GM12878 (cell line): Measurements from ENCODE around the gene ZCCHC8. TPM values are rescaled to one million over a fixed set of nuclear protein-coding genes. Genes with fewer than 3 reads are reported as not detected.

Experiments used
- ATAC-seq: fragments of 200-7000 bp; cut with Tn5 transposase; 3 replicates; pipeline ENCODE4 v1.9.1; 2020; ENCODE audit warnings: mild to moderate bottlenecking, moderate library complexity
- BruUV-seq: library from RNA; stranded (reverse); fragments of 400-500 nt; replicated peaks from 2 replicates; lab custom pipeline; 2021; lab: Mats Ljungman, UMichigan
- CTCF ChIA-PET: fragments of 300-600 bp; sonication (Branson Sonifier 250); formaldehyde crosslinking; extraction: SDS; loops from one replicate; lab custom pipeline; 2021; ENCODE audit warnings: inconsistent platforms; lab: Yijun Ruan, JAX
- POLR2A ChIA-PET: fragments of 350-600 bp; formaldehyde crosslinking; extraction: SDS; loops from one replicate; lab custom pipeline; 2021; ENCODE audit warnings: inconsistent platforms; lab: Charles Lee
- RAD21 ChIA-PET: fragments of 300-600 bp; sonication (Branson Sonifier 250); formaldehyde crosslinking; loops from one replicate; lab custom pipeline; 2023; ENCODE audit warnings: antibody characterized with exemption; ENCODE audit not compliant: unreplicated experiment; lab: Charles Lee
- SMC1A ChIA-PET: fragments of 300-600 bp; sonication (Branson Sonifier 250); formaldehyde crosslinking; loops from one replicate; lab custom pipeline; 2023; ENCODE audit not compliant: unreplicated experiment, uncharacterized antibody; lab: Charles Lee
- DNase-seq: peaks from one replicate; pipeline ENCODE4 v3.0.0-alpha.2; 2011; ENCODE audit warnings: low read depth, low spot score
- FAIRE-seq: peaks from 3 replicates; lab custom pipeline; 2011; peaks lifted over from hg19 to GRCh38; lab: Jason Lieb, UNC
- H2AFZ ChIP-seq: 2 replicates; pipeline ENCODE4 v1.6.0; 2011; ENCODE audit warnings: low read depth, low read length, control low read depth; ENCODE audit not compliant: control insufficient read depth
- H3K27ac ChIP-seq: 2 replicates; pipeline ENCODE4 v1.5.1; 2011; ENCODE audit warnings: control low read depth; ENCODE audit not compliant: control insufficient read depth, insufficient read depth
- H3K27me3 ChIP-seq, 2 experiments: replicated peaks in 1 of 2; 2 replicates each; pipeline versions ENCODE4 v1.6.0 to v1.6.1; 2011; ENCODE audit warnings: low read length in 1 of 2; ENCODE audit not compliant: control insufficient read depth in 2 of 2, insufficient read depth in 2 of 2
- H3K36me3 ChIP-seq, 2 experiments: 2 replicates each; pipeline ENCODE4 v1.5.1; 2011; ENCODE audit warnings: low read length in 1 of 2; ENCODE audit not compliant: control insufficient read depth in 2 of 2, insufficient read depth in 2 of 2
- H3K4me1 ChIP-seq: 2 replicates; pipeline ENCODE4 v1.6.1; 2011; ENCODE audit warnings: mild to moderate bottlenecking, low read length, moderate library complexity, mixed read lengths; ENCODE audit not compliant: control insufficient read depth, insufficient read depth
- H3K4me2 ChIP-seq: 2 replicates; pipeline ENCODE4 v1.6.0; 2011; ENCODE audit warnings: control low read depth; ENCODE audit not compliant: control insufficient read depth, insufficient read depth
- H3K4me3 ChIP-seq: fragments of 200-600 bp; sonication (generic); 2 replicates; pipeline ENCODE4 v1.5.1; 2016
- H3K79me2 ChIP-seq: 2 replicates; pipeline ENCODE4 v1.6.0; 2011; ENCODE audit warnings: low read length; ENCODE audit not compliant: control insufficient read depth, insufficient read depth
- H3K9ac ChIP-seq: 2 replicates; pipeline ENCODE4 v1.8.0; 2011; ENCODE audit warnings: low read length, control low read depth, mixed read lengths; ENCODE audit not compliant: control insufficient read depth, insufficient read depth
- H3K9me3 ChIP-seq: replicated peaks from 3 replicates; pipeline ENCODE4 v1.5.1; 2011; ENCODE audit warnings: mild to moderate bottlenecking, low read length; ENCODE audit not compliant: control insufficient read depth, insufficient read depth
- H4K20me1 ChIP-seq: 2 replicates; pipeline ENCODE4 v1.6.0; 2011; ENCODE audit not compliant: control insufficient read depth, insufficient read depth
- KDM1A ChIP-seq: fragments of 200-600 bp; sonication (generic); IDR thresholded peaks from 2 replicates; pipeline ENCODE4 v1.6.1; 2016; ENCODE audit warnings: borderline replicate concordance
- RFX5 ChIP-seq: IDR thresholded peaks from 2 replicates; pipeline ENCODE4 v1.6.1; 2011; ENCODE audit warnings: low read depth, low read length, improper control_type of control experiment
- SMAD1 ChIP-seq: fragments of 450-650 bp; IDR thresholded peaks from 2 replicates; pipeline ENCODE4 v1.6.1; 2018; ENCODE audit warnings: mild to moderate bottlenecking, low read depth; ENCODE audit not compliant: partially characterized antibody
- ZNF384 ChIP-seq: IDR thresholded peaks from 2 replicates; pipeline ENCODE4 v1.6.1; 2012; ENCODE audit warnings: low read depth, mild to moderate bottlenecking, low read length, improper control_type of control experiment, borderline replicate concordance
- ZZZ3 ChIP-seq: IDR thresholded peaks from 2 replicates; pipeline ENCODE4 v1.6.1; 2011; ENCODE audit warnings: low read depth; ENCODE audit not compliant: control insufficient read depth, insufficient read length
- WGBS: methylation state at CpG from one replicate; pipeline ENCODE4 v1.1.6; 2016; ENCODE audit warnings: low lambda C conversion rate; ENCODE audit not compliant: insufficient replicate concordance, insufficient coverage; ENCODE audit errors: missing lambda C conversion rate; 5-methylcytosine and 5-hydroxymethylcytosine counted together
- in situ Hi-C: fragments of 300-500 bp; cut with MboI; formaldehyde crosslinking; loops from 9 replicates; pipeline ENCODE4 v1.14.3; 2018; ENCODE audit warnings: mixed read lengths
- intact Hi-C: fragments of 100-400 bp; cut with micrococcal nuclease; formaldehyde crosslinking; loops from one replicate; pipeline ENCODE4 v1.14.2; 2022; ENCODE audit not compliant: unreplicated experiment
- polyA plus RNA-seq, 11 experiments: library from polyadenylated mRNA; depleted of rRNA in 4 of 11; unstranded in 6 of 11; stranded (reverse) in 5 of 11; fragments of >200 nt; fragmentation: Nextera tagmentation in 4 of 11; fragmentation: Illumina TruSeq in 1 of 11; extraction: Ambion mirVana in 4 of 11; extraction: Trizol in 1 of 11; gene quantifications; 1 replicate in 1 of 11; 2 replicates in 10 of 11; pipeline versions ENCODE4 v1.2.1 to v1.2.3, GENCODE V29; 2011 to 2016; ENCODE audit warnings: inconsistent platforms in 2 of 11, missing spikeins in 2 of 11, low read depth in 1 of 11
- total RNA-seq, 4 experiments: library from RNA; depleted of rRNA in 3 of 4; stranded (reverse); fragments of >200 nt in 3 of 4; fragmentation: Illumina TruSeq in 1 of 4; extraction: Trizol in 1 of 4; gene quantifications; 2 replicates each; pipeline versions ENCODE4 v1.2.1 to v1.2.3, GENCODE V29; 2013 to 2021
- TF ChIP-seq, protein P1 (sequence below): fragments of 150-350 bp; IDR thresholded peaks from 2 replicates; pipeline ENCODE4 v1.6.1; 2016; ENCODE audit warnings: low read depth, low read length
- TF ChIP-seq, protein P2 (sequence below): fragments of 450-650 bp; formaldehyde crosslinking; IDR thresholded peaks from 2 replicates; pipeline ENCODE4 v1.4.0; 2022; ENCODE audit warnings: mild to moderate bottlenecking, moderate library complexity

The ZCCHC8 gene
- total and polyA plus RNA-seq, 10 of the 15 experiments (the other 5 are each of a cell fraction or from before 2014, with no cell fraction given), result 8.8 to 34.8 (median 21.7) TPM

DNA sequence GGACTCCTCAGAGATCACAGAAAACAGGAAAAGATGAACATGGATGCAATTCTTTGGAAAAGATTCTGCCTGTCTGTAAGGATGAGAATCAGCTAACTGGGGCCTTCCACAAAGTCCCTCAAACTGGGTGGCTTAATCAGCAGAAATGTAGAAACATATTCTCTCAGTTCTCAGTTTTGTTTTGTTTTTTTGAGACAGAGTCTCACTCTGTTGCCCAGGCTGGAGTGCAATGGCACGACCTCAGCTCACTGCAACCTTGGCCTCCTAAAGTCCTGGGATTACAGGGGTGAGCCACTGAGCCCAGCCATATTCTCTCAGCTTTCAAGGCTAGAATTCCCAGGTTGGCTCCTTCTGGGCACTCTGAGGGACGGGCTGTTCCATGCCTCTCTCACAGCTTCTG lies 40.1 kb downstream of the ZCCHC8 start:
- H3K4me3 ChIP-seq, result no peak overlapping the region
- H3K36me3 ChIP-seq, result no peaks in the 10 kb centered on the region
- H3K27me3 ChIP-seq, result no peaks in the 10 kb centered on the region
- no peak overlapping the region for H3K27ac ChIP-seq
- ChIA-PET RAD21 (no interaction called here), CTCF (interaction anchor here (1.2 to 5.7 kb wide), 2 partner anchors 11 to 61 kb away, joined by 5 to 25 read pairs; no protein-coding TSS in a partner anchor), POLR2A (interaction anchor here (0.6 kb wide), 1 partner anchor 312 kb away, joined by 3 read pairs; no protein-coding TSS in a partner anchor), SMC1A (interaction anchor here (3.3 kb wide), 1 partner anchor 11 kb away, joined by 12 read pairs; no protein-coding TSS in a partner anchor)
- H3K9me3 ChIP-seq, result no peaks in the 10 kb centered on the region
- BruUV-seq, result no TSS peak
- H4K20me1 ChIP-seq, result no peaks in the 10 kb centered on the region
- no peak overlapping the region for H3K4me2 ChIP-seq
- no peaks in the 10 kb centered on the region for H3K79me2 ChIP-seq
- ATAC-seq (no peak), DNase-seq (no peak), FAIRE-seq (no peak)
- peak overlapping the region; percentile 30; the same call in 1 of the 2 replicates for H2AFZ ChIP-seq
- intact Hi-C loops, result no loop called here
- H3K9ac ChIP-seq, result no peak overlapping the region
- WGBS, result 17% methylated on average over 2 of the region's 2 CpGs
- H3K4me1 ChIP-seq, result peaks cover 8% of the 10 kb centered on the region
- TF ChIP-seq RFX5 (no peak), SMAD1 (no peak), ZZZ3 (no peak), ZNF384 (no peak), KDM1A (no peak)
- TF ChIP-seq, protein P1, sequence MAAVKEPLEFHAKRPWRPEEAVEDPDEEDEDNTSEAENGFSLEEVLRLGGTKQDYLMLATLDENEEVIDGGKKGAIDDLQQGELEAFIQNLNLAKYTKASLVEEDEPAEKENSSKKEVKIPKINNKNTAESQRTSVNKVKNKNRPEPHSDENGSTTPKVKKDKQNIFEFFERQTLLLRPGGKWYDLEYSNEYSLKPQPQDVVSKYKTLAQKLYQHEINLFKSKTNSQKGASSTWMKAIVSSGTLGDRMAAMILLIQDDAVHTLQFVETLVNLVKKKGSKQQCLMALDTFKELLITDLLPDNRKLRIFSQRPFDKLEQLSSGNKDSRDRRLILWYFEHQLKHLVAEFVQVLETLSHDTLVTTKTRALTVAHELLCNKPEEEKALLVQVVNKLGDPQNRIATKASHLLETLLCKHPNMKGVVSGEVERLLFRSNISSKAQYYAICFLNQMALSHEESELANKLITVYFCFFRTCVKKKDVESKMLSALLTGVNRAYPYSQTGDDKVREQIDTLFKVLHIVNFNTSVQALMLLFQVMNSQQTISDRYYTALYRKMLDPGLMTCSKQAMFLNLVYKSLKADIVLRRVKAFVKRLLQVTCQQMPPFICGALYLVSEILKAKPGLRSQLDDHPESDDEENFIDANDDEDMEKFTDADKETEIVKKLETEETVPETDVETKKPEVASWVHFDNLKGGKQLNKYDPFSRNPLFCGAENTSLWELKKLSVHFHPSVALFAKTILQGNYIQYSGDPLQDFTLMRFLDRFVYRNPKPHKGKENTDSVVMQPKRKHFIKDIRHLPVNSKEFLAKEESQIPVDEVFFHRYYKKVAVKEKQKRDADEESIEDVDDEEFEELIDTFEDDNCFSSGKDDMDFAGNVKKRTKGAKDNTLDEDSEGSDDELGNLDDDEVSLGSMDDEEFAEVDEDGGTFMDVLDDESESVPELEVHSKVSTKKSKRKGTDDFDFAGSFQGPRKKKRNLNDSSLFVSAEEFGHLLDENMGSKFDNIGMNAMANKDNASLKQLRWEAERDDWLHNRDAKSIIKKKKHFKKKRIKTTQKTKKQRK, result no peak
- TF ChIP-seq, protein P2, sequence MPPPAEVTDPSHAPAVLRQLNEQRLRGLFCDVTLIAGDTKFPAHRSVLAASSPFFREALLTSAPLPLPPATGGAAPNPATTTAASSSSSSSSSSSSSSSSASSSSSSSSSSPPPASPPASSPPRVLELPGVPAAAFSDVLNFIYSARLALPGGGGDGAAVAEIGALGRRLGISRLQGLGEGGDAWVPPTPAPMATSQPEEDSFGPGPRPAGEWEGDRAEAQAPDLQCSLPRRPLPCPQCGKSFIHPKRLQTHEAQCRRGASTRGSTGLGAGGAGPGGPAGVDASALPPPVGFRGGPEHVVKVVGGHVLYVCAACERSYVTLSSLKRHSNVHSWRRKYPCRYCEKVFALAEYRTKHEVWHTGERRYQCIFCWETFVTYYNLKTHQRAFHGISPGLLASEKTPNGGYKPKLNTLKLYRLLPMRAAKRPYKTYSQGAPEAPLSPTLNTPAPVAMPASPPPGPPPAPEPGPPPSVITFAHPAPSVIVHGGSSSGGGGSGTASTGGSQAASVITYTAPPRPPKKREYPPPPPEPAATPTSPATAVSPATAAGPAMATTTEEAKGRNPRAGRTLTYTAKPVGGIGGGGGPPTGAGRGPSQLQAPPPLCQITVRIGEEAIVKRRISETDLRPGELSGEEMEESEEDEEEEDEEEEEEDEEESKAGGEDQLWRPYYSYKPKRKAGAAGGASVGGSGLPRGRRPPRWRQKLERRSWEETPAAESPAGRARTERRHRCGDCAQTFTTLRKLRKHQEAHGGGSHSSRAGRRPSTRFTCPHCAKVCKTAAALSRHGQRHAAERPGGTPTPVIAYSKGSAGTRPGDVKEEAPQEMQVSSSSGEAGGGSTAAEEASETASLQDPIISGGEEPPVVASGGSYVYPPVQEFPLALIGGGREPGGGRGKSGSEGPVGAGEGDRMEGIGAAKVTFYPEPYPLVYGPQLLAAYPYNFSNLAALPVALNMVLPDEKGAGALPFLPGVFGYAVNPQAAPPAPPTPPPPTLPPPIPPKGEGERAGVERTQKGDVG (CRISPR knock-in tag), result no peak
- in situ Hi-C loops, result no loop called here
